ENCODE measurements around the gene NDRG2. TPM values are rescaled to one million over a fixed set of nuclear protein-coding genes. Genes with fewer than 3 reads are reported as not detected.
A peak's percentile ranks its signal among the peaks of the same experiment; 100 is the strongest.
"Not testable (repeated sequence)": the region's sequence is repeated elsewhere in the genome, so short reads cannot be mapped to it uniquely, and the experiment has no call there.

Gene NDRG2
- total RNA-seq, 1 donor: 1.8 TPM

DNA sequence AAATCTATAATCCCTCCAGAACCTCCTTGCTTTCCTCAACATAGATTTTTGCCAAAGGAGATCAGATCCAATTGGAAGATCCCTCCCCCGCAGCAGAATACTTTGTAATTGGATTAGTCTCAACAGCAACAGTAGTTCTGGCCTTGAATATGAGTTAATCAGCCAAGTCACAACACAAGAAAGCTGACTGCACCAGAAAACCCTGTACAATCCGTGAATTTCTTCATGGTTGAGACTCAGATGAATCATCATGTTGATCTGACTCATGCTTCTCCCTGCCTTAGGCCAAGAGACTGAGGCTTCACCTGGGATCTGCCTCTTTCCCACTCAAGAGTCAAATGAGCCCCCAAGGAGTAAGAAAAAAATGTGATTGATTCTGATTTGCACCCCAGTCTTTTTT, 38.0 kb downstream of the NDRG2 start:
- TF ChIP-seq, protein P1, sequence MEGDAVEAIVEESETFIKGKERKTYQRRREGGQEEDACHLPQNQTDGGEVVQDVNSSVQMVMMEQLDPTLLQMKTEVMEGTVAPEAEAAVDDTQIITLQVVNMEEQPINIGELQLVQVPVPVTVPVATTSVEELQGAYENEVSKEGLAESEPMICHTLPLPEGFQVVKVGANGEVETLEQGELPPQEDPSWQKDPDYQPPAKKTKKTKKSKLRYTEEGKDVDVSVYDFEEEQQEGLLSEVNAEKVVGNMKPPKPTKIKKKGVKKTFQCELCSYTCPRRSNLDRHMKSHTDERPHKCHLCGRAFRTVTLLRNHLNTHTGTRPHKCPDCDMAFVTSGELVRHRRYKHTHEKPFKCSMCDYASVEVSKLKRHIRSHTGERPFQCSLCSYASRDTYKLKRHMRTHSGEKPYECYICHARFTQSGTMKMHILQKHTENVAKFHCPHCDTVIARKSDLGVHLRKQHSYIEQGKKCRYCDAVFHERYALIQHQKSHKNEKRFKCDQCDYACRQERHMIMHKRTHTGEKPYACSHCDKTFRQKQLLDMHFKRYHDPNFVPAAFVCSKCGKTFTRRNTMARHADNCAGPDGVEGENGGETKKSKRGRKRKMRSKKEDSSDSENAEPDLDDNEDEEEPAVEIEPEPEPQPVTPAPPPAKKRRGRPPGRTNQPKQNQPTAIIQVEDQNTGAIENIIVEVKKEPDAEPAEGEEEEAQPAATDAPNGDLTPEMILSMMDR (IDR thresholded peaks at IDR 0.05; ENCODE audit: insufficient read depth, low read length): no peak
- H3K4me3 ChIP-seq (ENCODE audit: low read depth, low read length): no peak overlapping the region
- peak; percentile 96 for DNase-seq (ENCODE audit: low read depth)

- not testable (repeated sequence) for H3K4me3 ChIP-seq (ENCODE audit: low read depth, low read length); DNase-seq (ENCODE audit: low read depth)
Observed at GRCh38 chr14:20985650-20986049, 39.2 kb downstream of the NDRG2 start.

DNA sequence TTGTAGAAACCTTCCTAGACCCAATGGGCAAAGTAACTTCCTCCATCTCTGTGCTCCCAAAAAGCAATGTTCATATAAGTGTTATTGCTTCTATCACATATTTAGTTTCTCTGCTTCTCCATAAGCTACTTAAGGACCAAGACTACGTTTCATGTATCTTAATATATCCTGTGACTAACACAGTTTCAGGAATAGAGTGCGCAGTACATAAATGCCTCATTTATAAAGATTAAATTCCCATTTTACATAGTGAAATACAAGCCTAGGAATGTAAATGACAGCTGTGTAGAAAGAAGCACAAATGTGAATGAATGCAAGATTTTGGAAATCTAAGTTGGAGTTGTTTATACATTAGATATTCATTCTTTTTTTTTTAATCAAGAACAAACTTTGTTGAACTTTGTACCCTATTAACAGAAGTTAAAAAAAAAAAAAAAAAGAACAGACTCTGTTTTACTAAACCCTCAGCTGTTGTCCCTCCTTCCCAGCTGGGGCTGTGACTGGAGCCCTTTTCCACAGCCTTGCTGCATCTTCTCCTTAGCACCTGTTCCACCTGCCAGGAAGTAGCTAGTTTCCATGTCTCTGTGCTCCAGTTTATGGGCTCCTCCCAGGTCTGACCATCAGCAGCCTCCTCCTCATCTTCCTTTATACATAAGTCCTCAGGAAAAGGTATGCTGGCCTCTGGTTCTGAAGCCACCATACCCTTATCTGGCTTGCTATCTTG, 42.1 kb downstream of the NDRG2 start:
- H3K4me3 ChIP-seq (ENCODE audit: low read depth, low read length): no peak overlapping the region
- DNase-seq (ENCODE audit: low read depth): no peak
- TF ChIP-seq, protein P1 (IDR thresholded peaks at IDR 0.05; ENCODE audit: insufficient read depth, low read length): no peak

- H3K4me3 ChIP-seq (ENCODE audit: low read depth, low read length): no peak overlapping the region
- TF ChIP-seq, protein P1 (IDR thresholded peaks at IDR 0.05; ENCODE audit: insufficient read depth, low read length): no peak
- DNase-seq (ENCODE audit: low read depth): no peak
Observed at GRCh38 chr14:20980906-20981305, 44.0 kb downstream of the NDRG2 start.

- DNase-seq (ENCODE audit: low read depth): no peak
- H3K4me3 ChIP-seq (ENCODE audit: low read depth, low read length): no peak overlapping the region
- TF ChIP-seq, protein P1 (IDR thresholded peaks at IDR 0.05; ENCODE audit: insufficient read depth, low read length): no peak
Observed at GRCh38 chr14:20978687-20979086, 46.2 kb downstream of the NDRG2 start.

DNA sequence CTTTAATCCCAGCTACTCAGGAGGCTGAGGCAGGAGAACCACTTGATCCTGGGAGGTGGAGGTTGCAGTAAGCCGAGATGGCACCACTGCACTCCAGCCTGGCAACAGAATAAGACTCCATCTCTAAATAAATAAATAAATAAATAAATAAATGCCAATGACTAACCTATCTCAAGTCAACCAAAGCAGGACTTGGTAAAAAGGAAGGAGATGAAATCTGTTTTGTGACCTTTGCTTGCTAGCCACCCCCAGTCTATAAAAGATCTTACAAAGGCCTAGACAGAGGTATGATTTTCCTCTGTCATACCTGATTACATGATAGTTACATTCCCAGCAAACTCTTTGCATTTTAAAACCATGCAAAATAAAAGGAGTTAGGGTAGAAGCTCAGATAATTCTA, 48.6 kb downstream of the NDRG2 start:
- DNase-seq (ENCODE audit: low read depth): no peak
- TF ChIP-seq, protein P1 (IDR thresholded peaks at IDR 0.05; ENCODE audit: insufficient read depth, low read length): no peak

DNA sequence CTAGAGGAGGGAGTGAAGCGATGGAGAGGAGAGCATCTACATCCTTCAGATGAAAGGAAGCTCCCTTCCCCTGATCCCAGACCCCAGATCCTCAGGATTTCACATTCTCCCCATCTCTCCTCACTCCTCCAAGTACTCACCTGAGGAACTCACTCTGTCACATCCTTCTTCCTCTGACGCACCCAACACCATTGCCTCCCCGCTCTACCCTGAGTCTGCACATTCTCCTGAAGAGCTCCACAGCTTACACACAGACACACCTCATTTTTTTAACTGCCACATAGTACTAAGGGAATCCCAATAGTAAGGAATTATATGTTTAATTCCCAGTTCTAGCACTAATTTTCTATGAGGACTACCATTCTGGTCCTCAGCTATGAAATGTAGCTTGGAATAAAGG, 51.4 kb downstream of the NDRG2 start:
- H3K4me3 ChIP-seq (ENCODE audit: low read depth, low read length): no peak overlapping the region
- DNase-seq (ENCODE audit: low read depth): no peak
- TF ChIP-seq, protein P1 (IDR thresholded peaks at IDR 0.05; ENCODE audit: insufficient read depth, low read length): no peak

More for the DNA sequence above, 48.6 kb downstream of the NDRG2 start:
- no peak overlapping the region for H3K4me3 ChIP-seq (ENCODE audit: low read depth, low read length)
